ENCODE data around the gene STX1B. TPM values are rescaled to one million over a fixed set of nuclear protein-coding genes. Genes with fewer than 3 reads are reported as not detected.

STX1B gene
- total RNA-seq, 2 experiments from 2014 or later = 0.47 to 2.1 TPM

GRCh38 chr16:31007684-31008083, 2.8 kb downstream of the STX1B start:
- Histone ChIP-seq H4K20me1 (ENCODE audit: insufficient read depth, low read length) (no peaks in the 10 kb centered on the region), H3K27ac (ENCODE audit: low read depth, low read length, poor library complexity, severe bottlenecking) (no peak overlapping the region), H3K9me3 (ENCODE audit: low read length) (no peaks in the 10 kb centered on the region), H3K36me3 (ENCODE audit: insufficient read depth, low read length) (no peaks in the 10 kb centered on the region), H3K4me2 (ENCODE audit: low read length) (no peak overlapping the region), H3K9me2 (ENCODE audit: insufficient read depth, low read length) (no peaks in the 10 kb centered on the region), H2AFZ (ENCODE audit: low read length) (no peak overlapping the region), H3K4me1 (ENCODE audit: insufficient read depth, low read length, poor library complexity, severe bottlenecking) (no peaks in the 10 kb centered on the region), H3K79me2 (ENCODE audit: insufficient read depth, low read depth, low read length) (no peaks in the 10 kb centered on the region), H3K4me3 (ENCODE audit: low read depth, low read length, poor library complexity, severe bottlenecking) (no peak overlapping the region)
- DNase-seq (ENCODE audit: low spot score) = no peak
- POLR2A ChIA-PET = interaction anchor here (0.6 kb wide), 1 partner anchor 144 kb away, joined by 3 read pairs; no protein-coding TSS in a partner anchor
- no peak for TF ChIP-seq EZH2phosphoT487 (IDR thresholded peaks at IDR 0.05; ENCODE audit: borderline replicate concordance, low read depth, low read length)
- TF ChIP-seq, protein P1, sequence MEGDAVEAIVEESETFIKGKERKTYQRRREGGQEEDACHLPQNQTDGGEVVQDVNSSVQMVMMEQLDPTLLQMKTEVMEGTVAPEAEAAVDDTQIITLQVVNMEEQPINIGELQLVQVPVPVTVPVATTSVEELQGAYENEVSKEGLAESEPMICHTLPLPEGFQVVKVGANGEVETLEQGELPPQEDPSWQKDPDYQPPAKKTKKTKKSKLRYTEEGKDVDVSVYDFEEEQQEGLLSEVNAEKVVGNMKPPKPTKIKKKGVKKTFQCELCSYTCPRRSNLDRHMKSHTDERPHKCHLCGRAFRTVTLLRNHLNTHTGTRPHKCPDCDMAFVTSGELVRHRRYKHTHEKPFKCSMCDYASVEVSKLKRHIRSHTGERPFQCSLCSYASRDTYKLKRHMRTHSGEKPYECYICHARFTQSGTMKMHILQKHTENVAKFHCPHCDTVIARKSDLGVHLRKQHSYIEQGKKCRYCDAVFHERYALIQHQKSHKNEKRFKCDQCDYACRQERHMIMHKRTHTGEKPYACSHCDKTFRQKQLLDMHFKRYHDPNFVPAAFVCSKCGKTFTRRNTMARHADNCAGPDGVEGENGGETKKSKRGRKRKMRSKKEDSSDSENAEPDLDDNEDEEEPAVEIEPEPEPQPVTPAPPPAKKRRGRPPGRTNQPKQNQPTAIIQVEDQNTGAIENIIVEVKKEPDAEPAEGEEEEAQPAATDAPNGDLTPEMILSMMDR (conservative IDR thresholded peaks at IDR 0.05; ENCODE audit: low read length) = no peak
- CTCF ChIA-PET (ENCODE audit: unreplicated experiment) = no interaction called here
- intact Hi-C loops (cut with micrococcal nuclease; ENCODE audit: unreplicated experiment) = no loop called here
- no TSS peak for BruUV-seq (replicated peaks)

DNA sequence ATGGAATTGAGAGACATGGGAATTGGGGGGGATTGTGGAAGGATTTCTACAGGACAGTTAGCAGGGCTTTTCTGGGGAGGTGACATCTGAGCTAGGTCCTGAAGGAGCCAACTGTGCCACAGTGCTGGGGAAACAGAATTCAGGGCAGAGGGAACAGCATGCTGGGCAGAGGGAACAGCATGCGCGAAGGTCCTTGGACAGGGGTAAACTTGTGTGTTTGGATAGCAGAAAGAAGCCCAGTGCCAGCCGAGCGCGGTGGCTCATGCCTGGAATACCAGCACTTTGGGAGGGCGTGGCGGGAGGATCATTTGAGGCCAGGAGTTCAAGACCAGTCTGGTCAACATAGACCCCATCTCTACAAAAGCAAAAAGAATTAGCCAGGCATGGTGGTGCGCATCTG, 3.8 kb downstream of the STX1B start:
- ChIA-PET CTCF (ENCODE audit: unreplicated experiment) (no interaction called here), POLR2A (no interaction called here)
- intact Hi-C loops (cut with micrococcal nuclease; ENCODE audit: unreplicated experiment) = no loop called here
- Histone ChIP-seq H3K4me1 (ENCODE audit: insufficient read depth, low read length, poor library complexity, severe bottlenecking) (no peaks in the 10 kb centered on the region), H2AFZ (ENCODE audit: low read length) (no peak overlapping the region), H3K4me3 (ENCODE audit: low read depth, low read length, poor library complexity, severe bottlenecking) (no peak overlapping the region), H3K27ac (ENCODE audit: low read depth, low read length, poor library complexity, severe bottlenecking) (no peak overlapping the region), H3K79me2 (ENCODE audit: insufficient read depth, low read depth, low read length) (no peaks in the 10 kb centered on the region), H3K9me2 (ENCODE audit: insufficient read depth, low read length) (no peaks in the 10 kb centered on the region), H3K9me3 (ENCODE audit: low read length) (no peaks in the 10 kb centered on the region), H3K36me3 (ENCODE audit: insufficient read depth, low read length) (no peaks in the 10 kb centered on the region), H3K4me2 (ENCODE audit: low read length) (no peak overlapping the region), H4K20me1 (ENCODE audit: insufficient read depth, low read length) (no peaks in the 10 kb centered on the region)
- TF ChIP-seq, protein P1 (conservative IDR thresholded peaks at IDR 0.05; ENCODE audit: low read length) = no peak
- TF ChIP-seq EZH2phosphoT487 (IDR thresholded peaks at IDR 0.05; ENCODE audit: borderline replicate concordance, low read depth, low read length) = no peak
- BruUV-seq (replicated peaks) = no TSS peak
- no peak for DNase-seq (ENCODE audit: low spot score)

- intact Hi-C loops (cut with micrococcal nuclease; ENCODE audit: unreplicated experiment) = no loop called here
- no peak for DNase-seq (ENCODE audit: low spot score)
- ChIA-PET CTCF (ENCODE audit: unreplicated experiment) (no interaction called here), POLR2A (no interaction called here)
- H3K4me3 ChIP-seq (ENCODE audit: low read depth, low read length, poor library complexity, severe bottlenecking) = no peak overlapping the region
- no peak overlapping the region for H2AFZ ChIP-seq (ENCODE audit: low read length)
- BruUV-seq (replicated peaks) = no TSS peak
- no peaks in the 10 kb centered on the region for H3K4me1 ChIP-seq (ENCODE audit: insufficient read depth, low read length, poor library complexity, severe bottlenecking)
- no peaks in the 10 kb centered on the region for H3K9me3 ChIP-seq (ENCODE audit: low read length)
- H3K36me3 ChIP-seq (ENCODE audit: insufficient read depth, low read length) = no peaks in the 10 kb centered on the region
- no peak overlapping the region for H3K27ac ChIP-seq (ENCODE audit: low read depth, low read length, poor library complexity, severe bottlenecking)
- no peaks in the 10 kb centered on the region for H3K9me2 ChIP-seq (ENCODE audit: insufficient read depth, low read length)
- no peaks in the 10 kb centered on the region for H3K79me2 ChIP-seq (ENCODE audit: insufficient read depth, low read depth, low read length)
- H4K20me1 ChIP-seq (ENCODE audit: insufficient read depth, low read length) = no peaks in the 10 kb centered on the region
- no peak overlapping the region for H3K4me2 ChIP-seq (ENCODE audit: low read length)
- TF ChIP-seq, protein P1 (conservative IDR thresholded peaks at IDR 0.05; ENCODE audit: low read length) = no peak
- no peak for TF ChIP-seq EZH2phosphoT487 (IDR thresholded peaks at IDR 0.05; ENCODE audit: borderline replicate concordance, low read depth, low read length)
Observed at GRCh38 chr16:31006086-31006385, 4.4 kb downstream of the STX1B start.
